NCI-H2171 treated with DMSO at 0.1 percent for 48 hours (cell line): Measurements from ENCODE around the gene ADORA2A.
"Not testable (repeated sequence)": the region's sequence is repeated elsewhere in the genome, so short reads cannot be mapped to it uniquely, and the experiment has no call there.

Source experiments
- DNase-seq: peaks from one replicate; lab custom pipeline; 2025; lab: John Stamatoyannopoulos, UW

The ADORA2A gene

DNA sequence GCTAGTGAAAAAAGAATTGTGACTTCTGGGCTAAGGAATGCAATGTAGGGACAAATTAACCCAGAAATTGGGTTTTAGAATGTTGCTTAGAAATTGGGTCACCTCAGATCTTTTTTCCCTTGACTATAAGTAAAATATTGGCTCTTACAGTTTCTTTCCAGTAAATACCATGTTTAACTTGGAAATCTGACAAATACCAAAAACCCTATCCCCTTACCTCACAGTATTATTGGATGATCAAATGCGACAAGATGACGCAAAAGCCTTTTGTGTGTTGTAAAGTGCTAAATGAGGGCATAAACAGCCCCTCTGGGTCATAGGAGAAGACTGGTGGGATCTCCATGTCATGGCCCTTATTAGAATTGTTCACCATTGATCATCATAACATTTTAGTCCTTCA lies 61.6 kb downstream of the ADORA2A start:
- DNase-seq: no peak

DNA sequence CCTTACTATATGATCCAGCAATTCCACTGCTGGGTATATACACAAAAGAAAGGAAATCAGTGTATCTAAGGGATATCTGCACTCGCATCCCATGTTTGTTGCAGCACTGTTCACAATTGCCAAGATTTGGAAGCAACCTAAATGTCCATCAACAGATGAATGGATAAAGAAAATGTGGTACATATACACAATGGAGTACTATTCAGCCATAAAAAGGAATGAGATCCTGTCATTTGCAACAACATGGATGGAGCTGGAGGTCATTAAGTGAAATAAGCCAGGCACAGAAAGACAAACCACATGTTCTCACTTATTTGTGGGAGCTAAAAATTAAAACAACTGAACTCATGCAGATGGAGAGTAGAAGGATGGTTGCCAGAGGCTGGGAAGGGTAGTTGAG lies 62.0 kb downstream of the ADORA2A start:
- not testable (repeated sequence) for DNase-seq
